Colonic mucosa (tissue), 4 donors: ENCODE measurements around the gene NBEAL2. TPM values are rescaled to one million over a fixed set of nuclear protein-coding genes. Genes with fewer than 3 reads are reported as not detected.

Source experiments
- DNase-seq: peaks from one replicate; pipeline ENCODE4 v3.0.0-alpha.2; 2020
- H3K27ac ChIP-seq: fragments of 200-600 bp; one replicate; pipeline ENCODE4 v1.8.0; 2021
- H3K27me3 ChIP-seq: fragments of 200-600 bp; one replicate; pipeline ENCODE4 v1.8.0; 2021
- H3K36me3 ChIP-seq: fragments of 200-600 bp; one replicate; pipeline ENCODE4 v1.8.0; 2021
- H3K4me1 ChIP-seq: fragments of 200-600 bp; one replicate; pipeline ENCODE4 v1.8.0; 2021; ENCODE audit warnings: mild to moderate bottlenecking
- H3K4me3 ChIP-seq: fragments of 200-600 bp; one replicate; pipeline ENCODE4 v1.8.0; 2021
- H3K9ac ChIP-seq, 2 donors: one replicate each; pipeline ENCODE4 v1.7.0; 2013; ENCODE audit warnings: control low read depth in 2 of 2, low read depth in 2 of 2, low read length in 2 of 2
- H3K9me3 ChIP-seq: fragments of 200-600 bp; one replicate; pipeline ENCODE4 v1.8.0; 2021
- CTCF ChIP-seq: fragments of 200-600 bp; IDR thresholded peaks from one replicate; pipeline ENCODE4 v1.8.0; 2022; ENCODE audit warnings: antibody characterized with exemption, mild to moderate bottlenecking
- intact Hi-C: fragments of 100-400 bp; cut with DNase I; formaldehyde crosslinking; loops from one replicate; pipeline ENCODE4 v1.14.1; 2022
- total RNA-seq, 2 donors: library from RNA; stranded (reverse); fragmentation: NEBNext Ultra II Directional in 1 of 2; extraction: Animal tissue kit (Norgen Biotek cat#: 25700) in 1 of 2; gene quantifications; one replicate each; pipeline ENCODE4 v1.2.1, GENCODE V29; 2021
- donor health status: healthy.
- donor health status: DM: no; HTN: no; CAD: no.
- donor health status: DM: no; HTN: no; CAD: no.

The NBEAL2 gene
- total RNA-seq, 2 donors from 2014 or later = 40.9 to 106 TPM

- Histone ChIP-seq H3K9me3 (no peaks in the 10 kb centered on the region), H3K27ac (no peak overlapping the region), H3K9ac (no peak overlapping the region), H3K27me3 (no peaks in the 10 kb centered on the region), H3K4me3 (no peak overlapping the region), H3K36me3 (no peaks in the 10 kb centered on the region), H3K4me1 (peaks cover 17% of the 10 kb centered on the region)
- DNase-seq = no peak
- intact Hi-C loops = no loop called here
- TF ChIP-seq CTCF = no peak
Observed at GRCh38 chr3:46970391-46971091, 8.9 kb upstream of the NBEAL2 start.

DNA sequence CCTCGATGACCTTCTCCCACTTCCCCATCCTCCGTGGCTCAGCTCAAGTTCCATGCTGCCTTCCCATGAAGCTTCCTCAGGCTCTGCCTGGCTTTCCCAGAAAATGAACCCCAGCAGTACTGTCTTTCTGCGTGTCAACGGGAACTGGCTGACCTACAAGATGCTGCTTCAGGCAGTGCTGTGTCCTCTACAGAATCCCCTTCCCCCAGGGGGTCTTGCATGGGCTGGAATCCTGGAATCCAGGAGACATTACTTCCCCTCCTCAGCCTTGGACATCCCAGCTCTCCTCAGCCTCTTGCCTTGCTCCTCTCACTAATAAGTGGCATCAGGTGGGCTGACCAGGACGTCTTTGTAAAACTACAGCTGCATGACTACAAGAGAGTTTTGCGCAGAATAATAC, 8.3 kb upstream of the NBEAL2 start:
- intact Hi-C loops = no loop called here
- peaks cover 18% of the 10 kb centered on the region for H3K4me1 ChIP-seq

GRCh38 chr3:46971742-46972141, 7.7 kb upstream of the NBEAL2 start:
- H3K27me3 ChIP-seq = no peaks in the 10 kb centered on the region
- H3K4me1 ChIP-seq = peaks cover 18% of the 10 kb centered on the region
- H3K9me3 ChIP-seq = no peaks in the 10 kb centered on the region
- no peak overlapping the region for H3K27ac ChIP-seq
- H3K4me3 ChIP-seq = no peak overlapping the region
- no peak for DNase-seq
- no peaks in the 10 kb centered on the region for H3K36me3 ChIP-seq
- no peak overlapping the region for H3K9ac ChIP-seq
- intact Hi-C loops = no loop called here
- TF ChIP-seq CTCF = no peak

More for the DNA sequence above, 8.3 kb upstream of the NBEAL2 start:
- TF ChIP-seq CTCF = no peak
- Histone ChIP-seq H3K4me3 (no peak overlapping the region), H3K27ac (no peak overlapping the region), H3K36me3 (no peaks in the 10 kb centered on the region), H3K9ac (peak overlapping the region; percentile 3 to 49), H3K9me3 (no peaks in the 10 kb centered on the region), H3K27me3 (no peaks in the 10 kb centered on the region)
- no peak for DNase-seq

- Histone ChIP-seq H3K4me3 (no peak overlapping the region), H3K4me1 (peaks cover 18% of the 10 kb centered on the region), H3K9me3 (no peaks in the 10 kb centered on the region), H3K36me3 (no peaks in the 10 kb centered on the region), H3K27me3 (no peaks in the 10 kb centered on the region), H3K27ac (no peak overlapping the region), H3K9ac (no peak overlapping the region)
- DNase-seq = no peak
- intact Hi-C loops = no loop called here
- TF ChIP-seq CTCF = no peak
Observed at GRCh38 chr3:46972396-46972795, 7.1 kb upstream of the NBEAL2 start.

DNA sequence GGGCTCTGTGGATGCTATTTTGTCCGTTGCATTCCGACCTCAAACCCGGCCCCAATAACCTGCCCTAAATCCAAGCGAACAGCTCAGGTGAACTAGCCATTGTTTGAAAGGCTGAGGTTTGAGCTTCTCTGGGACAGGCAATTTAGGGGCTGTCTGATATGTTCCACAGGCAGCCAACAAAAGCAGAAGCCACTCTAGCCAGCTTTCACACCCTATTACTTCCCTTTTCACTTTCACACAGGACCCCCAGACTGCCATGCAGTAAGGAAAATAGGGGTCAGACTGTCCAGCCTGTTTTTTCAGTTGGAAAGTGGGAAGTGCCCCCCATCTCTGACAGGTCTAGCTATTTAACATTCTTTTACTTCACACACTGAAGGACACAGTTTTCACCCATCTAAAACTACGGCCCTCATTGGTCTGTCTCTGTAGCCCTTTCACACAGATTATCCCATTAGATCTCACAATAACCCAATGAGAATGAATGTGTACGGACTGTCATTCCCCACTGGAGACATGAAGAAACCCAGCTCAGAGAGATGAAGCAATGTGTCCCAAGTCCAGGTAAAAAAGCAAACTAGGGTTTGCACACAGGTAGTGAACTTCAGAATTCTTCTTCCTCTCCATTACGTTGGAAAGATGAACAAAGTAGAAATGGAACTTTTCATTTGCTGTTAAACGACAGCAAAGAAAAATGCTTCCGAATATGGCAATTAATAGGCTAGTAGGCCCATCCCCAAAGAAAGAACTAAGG, 4.9 kb upstream of the NBEAL2 start:
- intact Hi-C loops = no loop called here
- no peak for DNase-seq
- H3K9ac ChIP-seq = no peak overlapping the region

More for the DNA sequence above, 4.9 kb upstream of the NBEAL2 start:
- Histone ChIP-seq H3K27me3 (no peaks in the 10 kb centered on the region), H3K4me3 (peak overlapping the region; percentile 64), H3K36me3 (no peaks in the 10 kb centered on the region), H3K27ac (no peak overlapping the region), H3K9me3 (no peaks in the 10 kb centered on the region), H3K4me1 (peaks cover 18% of the 10 kb centered on the region)
- no peak for TF ChIP-seq CTCF
